Hepatocyte (in vitro differentiated cells): Measurements from ENCODE around the gene SLC6A7.

ENCODE experiments used
- EZH2 ChIP-seq: fragments of 200-600 bp; sonication (generic); IDR thresholded peaks from 2 replicates; pipeline ENCODE4 v1.6.1; 2016; ENCODE audit warnings: antibody characterized with exemption, mild to moderate bottlenecking, borderline replicate concordance
- TF ChIP-seq, protein P1 (sequence below): fragments of 200-600 bp; sonication (generic); IDR thresholded peaks from 2 replicates; pipeline ENCODE4 v1.5.1; 2016; ENCODE audit warnings: antibody characterized with exemption, mild to moderate bottlenecking; ENCODE audit not compliant: poor library complexity

DNA sequence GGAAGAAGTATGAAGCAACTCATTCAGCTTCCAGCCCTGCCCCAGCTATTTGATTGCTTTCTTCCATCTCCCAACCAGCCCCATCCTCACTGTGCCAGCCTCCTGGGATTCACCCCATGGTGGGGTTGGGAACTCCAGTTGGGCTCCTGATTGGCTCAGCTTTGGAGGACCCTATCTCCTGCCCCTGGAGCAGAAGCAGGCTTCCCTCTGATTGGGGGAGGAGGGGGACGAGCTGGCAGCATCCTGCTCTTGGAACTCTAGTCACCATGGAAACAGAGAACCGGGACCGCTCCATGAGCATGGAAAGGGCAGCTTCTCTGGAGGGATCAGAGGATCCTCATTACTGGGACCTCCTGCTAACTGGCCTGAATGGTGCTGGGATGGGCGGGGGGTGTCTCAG lies 2.6 kb downstream of the SLC6A7 start:
- TF ChIP-seq, protein P1, sequence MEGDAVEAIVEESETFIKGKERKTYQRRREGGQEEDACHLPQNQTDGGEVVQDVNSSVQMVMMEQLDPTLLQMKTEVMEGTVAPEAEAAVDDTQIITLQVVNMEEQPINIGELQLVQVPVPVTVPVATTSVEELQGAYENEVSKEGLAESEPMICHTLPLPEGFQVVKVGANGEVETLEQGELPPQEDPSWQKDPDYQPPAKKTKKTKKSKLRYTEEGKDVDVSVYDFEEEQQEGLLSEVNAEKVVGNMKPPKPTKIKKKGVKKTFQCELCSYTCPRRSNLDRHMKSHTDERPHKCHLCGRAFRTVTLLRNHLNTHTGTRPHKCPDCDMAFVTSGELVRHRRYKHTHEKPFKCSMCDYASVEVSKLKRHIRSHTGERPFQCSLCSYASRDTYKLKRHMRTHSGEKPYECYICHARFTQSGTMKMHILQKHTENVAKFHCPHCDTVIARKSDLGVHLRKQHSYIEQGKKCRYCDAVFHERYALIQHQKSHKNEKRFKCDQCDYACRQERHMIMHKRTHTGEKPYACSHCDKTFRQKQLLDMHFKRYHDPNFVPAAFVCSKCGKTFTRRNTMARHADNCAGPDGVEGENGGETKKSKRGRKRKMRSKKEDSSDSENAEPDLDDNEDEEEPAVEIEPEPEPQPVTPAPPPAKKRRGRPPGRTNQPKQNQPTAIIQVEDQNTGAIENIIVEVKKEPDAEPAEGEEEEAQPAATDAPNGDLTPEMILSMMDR, result no peak
- TF ChIP-seq EZH2, result no peak
